Adrenal gland (tissue), 12 donors: Measurements from ENCODE around the gene KARS1. TPM values are rescaled to one million over a fixed set of nuclear protein-coding genes. Genes with fewer than 3 reads are reported as not detected.

Source experiments
- DNase-seq, 7 donors: peaks; one replicate each; pipeline ENCODE4 v3.0.0-alpha.2; 2019 to 2020
- H3K27ac ChIP-seq, 5 donors: fragments of 200-600 bp; sonication (generic) in 4 of 5; 1 replicate in 3 of 5; 2 replicates in 2 of 5; pipeline versions ENCODE4 v1.5.1 to v1.8.0; 2016 to 2020; ENCODE audit warnings: mild to moderate bottlenecking in 1 of 5
- H3K27me3 ChIP-seq: fragments of 200-600 bp; 2 replicates; pipeline ENCODE4 v1.8.0; 2021
- H3K36me3 ChIP-seq, 2 donors: fragments of 200-600 bp; replicated peaks in 1 of 2; 1 replicate in 1 of 2; 2 replicates in 1 of 2; pipeline versions ENCODE4 v1.5.1 to v1.8.0; 2018 to 2022
- H3K4me1 ChIP-seq, 2 donors: fragments of 200-600 bp; replicated peaks in 1 of 2; 1 replicate in 1 of 2; 2 replicates in 1 of 2; pipeline versions ENCODE4 v1.5.1 to v1.8.0; 2018 to 2021
- H3K4me3 ChIP-seq, 4 donors: fragments of 200-600 bp; sonication (generic) in 3 of 4; one replicate each; pipeline ENCODE4 v1.5.1; 2016 to 2018
- H3K9me3 ChIP-seq, 3 donors: fragments of 200-600 bp; sonication (generic) in 1 of 3; replicated peaks in 1 of 3; 1 replicate in 2 of 3; 2 replicates in 1 of 3; pipeline versions ENCODE4 v1.5.1 to v1.8.0; 2016 to 2021
- POLR2A ChIP-seq, 2 donors: fragments of 450-650 bp; IDR thresholded peaks; one replicate each; pipeline ENCODE4 v1.6.1; 2017; ENCODE audit warnings: antibody characterized with exemption in 2 of 2, mild to moderate bottlenecking in 2 of 2, moderate library complexity in 1 of 2
- WGBS, 4 donors: extraction: QIAGEN DNeasy Blood & Tissue Kit in 2 of 4; methylation state at CpG; one replicate each; pipeline versions ENCODE4 v1.1.5 to v1.1.7; 2013 to 2017; 5-methylcytosine and 5-hydroxymethylcytosine counted together
- intact Hi-C, 2 donors: fragments of 100-400 bp; cut with DNase I; formaldehyde crosslinking; loops; one replicate each; pipeline versions ENCODE4 v1.14.1 to v1.15.0; 2022 to 2023
- polyA plus RNA-seq, 3 donors: library from polyadenylated mRNA; stranded (reverse); fragments of 200-250 nt in 2 of 3; fragments of 350-450 nt in 1 of 3; fragmentation: Illumina TruSeq in 1 of 3; extraction: RNeasy Lipid Tissue Mini Kit (QIAGEN cat#74804) in 1 of 3; gene quantifications; one replicate each; pipeline ENCODE4 v1.2.3, GENCODE V29; 2013 to 2014
- total RNA-seq, 9 donors: library from RNA; depleted of rRNA in 4 of 9; stranded (reverse); fragments of >200 nt in 4 of 9; fragments of 120-200 nt in 1 of 9; fragmentation: NEBNext Ultra II Directional in 1 of 9; extraction: Animal tissue kit (Norgen Biotek cat#: 25700) in 1 of 9; gene quantifications; one replicate each; pipeline versions ENCODE4 v1.1.0 to v1.2.4, GENCODE V29; 2013 to 2023
- TF ChIP-seq, protein P1 (sequence below), 6 experiments: fragments of 450-650 bp in 4 of 6; fragments of 200-600 bp in 2 of 6; sonication (generic) in 1 of 6; IDR thresholded peaks; 1 replicate in 5 of 6; 2 replicates in 1 of 6; pipeline versions ENCODE4 v1.5.1 to v1.8.0; 2016 to 2021; ENCODE audit warnings: antibody characterized with exemption in 6 of 6, mild to moderate bottlenecking in 2 of 6, moderate library complexity in 1 of 6
- donor health status: healthy with polysubstance abuse.
- donor health status: Bipolar disorder and iron deficiency.
- donor health status: DM: yes; HTN: yes; CAD: no.
- donor health status: DM: no; HTN: no; CAD: no.
- donor health status: DM: no; HTN: no; CAD: no.
- donor health status: DM: yes; HTN: yes; CAD: no.

KARS1 gene
- total and polyA plus RNA-seq, 12 donors: 48.4 to 156 (median 78.3) TPM

GRCh38 chr16:75615619-75616018 is 31.8 kb downstream of the KARS1 start:
- peaks cover 0 to 69% of the 10 kb centered on the region in 2 donors for H3K36me3 ChIP-seq
- H3K4me3 ChIP-seq: no peak overlapping the region
- WGBS, 4 donors: 87 to 97% (median 93%) methylated on average over 2 of the region's 2 CpGs
- no peaks in the 10 kb centered on the region for H3K27me3 ChIP-seq
- H3K9me3 ChIP-seq: no peaks in the 10 kb centered on the region
- no peaks in the 10 kb centered on the region for H3K4me1 ChIP-seq
- TF ChIP-seq, protein P1, sequence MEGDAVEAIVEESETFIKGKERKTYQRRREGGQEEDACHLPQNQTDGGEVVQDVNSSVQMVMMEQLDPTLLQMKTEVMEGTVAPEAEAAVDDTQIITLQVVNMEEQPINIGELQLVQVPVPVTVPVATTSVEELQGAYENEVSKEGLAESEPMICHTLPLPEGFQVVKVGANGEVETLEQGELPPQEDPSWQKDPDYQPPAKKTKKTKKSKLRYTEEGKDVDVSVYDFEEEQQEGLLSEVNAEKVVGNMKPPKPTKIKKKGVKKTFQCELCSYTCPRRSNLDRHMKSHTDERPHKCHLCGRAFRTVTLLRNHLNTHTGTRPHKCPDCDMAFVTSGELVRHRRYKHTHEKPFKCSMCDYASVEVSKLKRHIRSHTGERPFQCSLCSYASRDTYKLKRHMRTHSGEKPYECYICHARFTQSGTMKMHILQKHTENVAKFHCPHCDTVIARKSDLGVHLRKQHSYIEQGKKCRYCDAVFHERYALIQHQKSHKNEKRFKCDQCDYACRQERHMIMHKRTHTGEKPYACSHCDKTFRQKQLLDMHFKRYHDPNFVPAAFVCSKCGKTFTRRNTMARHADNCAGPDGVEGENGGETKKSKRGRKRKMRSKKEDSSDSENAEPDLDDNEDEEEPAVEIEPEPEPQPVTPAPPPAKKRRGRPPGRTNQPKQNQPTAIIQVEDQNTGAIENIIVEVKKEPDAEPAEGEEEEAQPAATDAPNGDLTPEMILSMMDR (IDR thresholded peaks at IDR 0.05): no peak
- no peak for TF ChIP-seq POLR2A (IDR thresholded peaks at IDR 0.05)
- no peak overlapping the region for H3K27ac ChIP-seq
- DNase-seq: no peak
- intact Hi-C loops: no loop called here

GRCh38 chr16:75614066-75614897 is 33.2 kb downstream of the KARS1 start:
- H3K9me3 ChIP-seq: no peaks in the 10 kb centered on the region
- WGBS, 4 donors: 93 to 97% (median 94%) methylated on average over 4 of the region's 4 CpGs
- TF ChIP-seq, protein P1 (IDR thresholded peaks at IDR 0.05): no peak
- TF ChIP-seq POLR2A (IDR thresholded peaks at IDR 0.05): no peak
- H3K27ac ChIP-seq: no peak overlapping the region
- peaks cover 0 to 75% of the 10 kb centered on the region in 2 donors for H3K36me3 ChIP-seq
- no peak overlapping the region for H3K4me3 ChIP-seq
- intact Hi-C loops: no loop called here
- H3K4me1 ChIP-seq: no peaks in the 10 kb centered on the region
- H3K27me3 ChIP-seq: no peaks in the 10 kb centered on the region
- DNase-seq: no peak

DNA sequence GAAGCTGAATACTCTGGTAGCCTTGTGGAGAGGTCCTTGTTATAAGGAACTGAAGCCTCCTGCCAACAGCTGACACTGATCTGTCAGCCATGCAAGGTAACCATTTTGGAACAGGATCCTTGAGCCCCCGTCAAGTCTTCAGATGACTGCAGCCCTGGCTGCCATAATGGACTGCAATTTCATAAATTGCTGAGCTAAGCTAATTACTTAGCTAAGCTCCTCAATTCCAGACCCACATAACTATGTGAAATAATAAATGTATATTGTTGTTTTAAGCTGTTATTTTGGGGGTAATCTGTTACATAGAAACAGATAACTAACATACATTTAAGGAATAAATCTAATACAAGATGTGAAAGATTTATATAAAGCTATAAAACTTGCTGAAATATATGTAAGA is 41.0 kb downstream of the KARS1 start:
- 95 to 100% (median 98%) methylated on average over 1 of the region's 1 CpG for WGBS, 4 donors
- Histone ChIP-seq H3K27me3 (no peaks in the 10 kb centered on the region), H3K27ac (no peak overlapping the region), H3K4me1 (no peaks in the 10 kb centered on the region), H3K4me3 (no peak overlapping the region), H3K9me3 (no peaks in the 10 kb centered on the region), H3K36me3 (peaks cover 0 to 67% of the 10 kb centered on the region in 2 donors)
- TF ChIP-seq, protein P1 (IDR thresholded peaks at IDR 0.05): no peak
- TF ChIP-seq POLR2A (IDR thresholded peaks at IDR 0.05): no peak
- intact Hi-C loops: no loop called here
- DNase-seq: no peak

GRCh38 chr16:75603241-75603640 is 44.2 kb downstream of the KARS1 start:
- Histone ChIP-seq H3K36me3 (peaks cover 0 to 60% of the 10 kb centered on the region in 2 donors), H3K27me3 (no peaks in the 10 kb centered on the region), H3K9me3 (no peaks in the 10 kb centered on the region), H3K4me3 (no peak overlapping the region), H3K27ac (no peak overlapping the region), H3K4me1 (no peaks in the 10 kb centered on the region)
- no peak for TF ChIP-seq POLR2A (IDR thresholded peaks at IDR 0.05)
- TF ChIP-seq, protein P1 (IDR thresholded peaks at IDR 0.05): no peak
- DNase-seq: no peak
- intact Hi-C loops: no loop called here
- WGBS, 4 donors: 92 to 96% (median 94%) methylated on average over 4 of the region's 4 CpGs
